HEK293T (cell line): Measurements from ENCODE around the gene XPNPEP1.

ENCODE experiments used
- ARNT ChIP-seq: fragments of 450-650 bp; IDR thresholded peaks from 2 replicates; pipeline ENCODE4 v1.6.1; 2017; ENCODE audit warnings: mild to moderate bottlenecking
- ELF4 ChIP-seq: fragments of 450-650 bp; IDR thresholded peaks from 2 replicates; pipeline ENCODE4 v1.6.1; 2017; ENCODE audit warnings: antibody characterized with exemption
- FOXA1 ChIP-seq: fragments of 450-650 bp; IDR thresholded peaks from 2 replicates; pipeline ENCODE4 v1.6.1; 2016; ENCODE audit warnings: mild to moderate bottlenecking
- HDGF ChIP-seq: fragments of 450-650 bp; IDR thresholded peaks from 2 replicates; pipeline ENCODE4 v1.6.1; 2017; ENCODE audit warnings: antibody characterized with exemption, borderline replicate concordance
- PKNOX1 ChIP-seq: fragments of 450-650 bp; IDR thresholded peaks from 2 replicates; pipeline ENCODE4 v1.6.1; 2016
- SP1 ChIP-seq: fragments of 450-650 bp; IDR thresholded peaks from 2 replicates; pipeline ENCODE4 v1.6.1; 2017
- SUZ12 ChIP-seq: fragments of 450-650 bp; IDR thresholded peaks from 2 replicates; pipeline ENCODE4 v1.6.1; 2016; ENCODE audit warnings: mild to moderate bottlenecking
- ZNF384 ChIP-seq: fragments of 450-650 bp; IDR thresholded peaks from 2 replicates; pipeline ENCODE4 v1.6.1; 2016

GRCh38 chr10:109893386-109893785, 29.9 kb downstream of the XPNPEP1 start:
- TF ChIP-seq HDGF (no peak), ARNT (no peak), SP1 (no peak), ZNF384 (no peak), FOXA1 (no peak), SUZ12 (no peak), ELF4 (no peak), PKNOX1 (no peak)
